ENCODE data around the gene DGKQ. TPM values are rescaled to one million over a fixed set of nuclear protein-coding genes. Genes with fewer than 3 reads are reported as not detected.
"Not testable (repeated sequence)": the region's sequence is repeated elsewhere in the genome, so short reads cannot be mapped to it uniquely, and the experiment has no call there.

DGKQ gene
- total RNA-seq, 1 donor from 2014 or later: 10.1 TPM

DNA sequence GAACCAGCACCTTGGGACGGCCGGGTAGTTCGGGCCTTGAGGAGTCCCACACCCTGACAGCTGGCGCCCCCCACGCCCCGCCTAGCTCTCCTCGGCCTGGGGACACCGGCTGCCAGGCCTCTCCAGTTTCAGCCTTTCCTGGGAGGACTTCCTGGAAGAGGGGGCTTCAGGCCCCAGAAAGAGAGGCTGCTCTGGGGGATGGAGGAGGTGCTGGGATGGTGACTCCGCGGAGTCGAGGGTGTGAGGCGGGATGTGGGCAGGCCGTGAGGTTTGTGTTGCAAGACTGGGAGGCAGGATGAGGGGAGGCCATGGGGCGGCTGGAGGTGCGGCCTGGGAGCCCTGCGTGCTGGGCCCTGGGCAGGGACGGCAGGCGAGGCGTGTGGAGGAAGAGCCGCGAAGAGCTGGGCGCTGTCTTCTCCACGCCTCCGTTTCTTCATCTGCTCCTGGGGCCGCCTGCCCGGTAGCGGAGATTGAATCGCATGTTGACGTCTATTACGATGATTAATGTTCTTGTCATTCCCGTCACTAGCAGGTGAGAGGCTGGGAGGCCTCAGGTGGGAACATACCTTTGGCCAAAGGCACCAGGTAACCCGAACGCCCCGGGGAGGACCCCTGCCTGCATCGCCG is 37.1 kb upstream of the DGKQ start:
- no peak for DNase-seq (ENCODE audit: low spot score)

DNA sequence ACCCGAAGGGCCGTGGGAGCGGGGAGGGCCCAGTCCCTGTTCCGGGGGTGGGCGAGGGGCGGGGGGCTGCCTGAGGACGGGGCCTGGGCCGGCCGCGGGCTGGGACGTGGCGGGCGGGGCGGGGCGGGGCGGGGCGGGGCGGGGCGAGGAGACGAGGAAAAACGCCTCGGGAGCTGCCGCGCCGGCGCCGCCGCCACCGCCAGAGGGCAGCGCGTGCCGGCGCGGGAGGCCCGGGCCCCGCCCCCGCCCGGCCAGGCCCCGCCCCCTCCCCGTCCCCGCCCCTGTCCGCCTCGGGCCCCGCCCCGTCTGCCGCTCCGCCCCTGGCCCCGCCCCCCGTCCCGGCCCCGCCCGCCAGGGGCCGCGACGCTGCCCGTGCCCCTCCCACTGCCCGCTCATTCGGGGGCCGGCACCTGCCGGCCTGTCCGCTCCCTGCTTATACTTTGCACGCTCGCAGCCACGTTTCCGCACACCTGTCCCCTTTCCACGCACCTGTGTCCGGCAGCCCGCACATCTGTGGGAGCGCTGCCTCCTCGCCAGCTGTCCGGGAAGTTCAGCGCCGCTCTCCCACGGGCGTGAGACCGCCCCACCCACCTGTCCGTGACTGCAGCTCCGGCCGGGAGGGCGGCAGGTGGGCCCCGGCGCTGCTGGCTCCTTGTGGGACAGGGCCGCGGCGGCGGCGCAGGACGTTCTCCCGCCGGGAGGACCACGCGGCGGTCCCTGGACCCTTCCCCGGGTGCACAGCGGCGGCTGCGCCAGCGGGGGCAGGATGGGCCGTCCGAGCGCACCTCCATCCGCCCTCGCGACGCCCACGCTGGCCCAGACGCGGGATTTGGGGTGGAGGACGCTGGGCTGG is 36.4 kb upstream of the DGKQ start:
- DNase-seq (ENCODE audit: low spot score): no peak

DNA sequence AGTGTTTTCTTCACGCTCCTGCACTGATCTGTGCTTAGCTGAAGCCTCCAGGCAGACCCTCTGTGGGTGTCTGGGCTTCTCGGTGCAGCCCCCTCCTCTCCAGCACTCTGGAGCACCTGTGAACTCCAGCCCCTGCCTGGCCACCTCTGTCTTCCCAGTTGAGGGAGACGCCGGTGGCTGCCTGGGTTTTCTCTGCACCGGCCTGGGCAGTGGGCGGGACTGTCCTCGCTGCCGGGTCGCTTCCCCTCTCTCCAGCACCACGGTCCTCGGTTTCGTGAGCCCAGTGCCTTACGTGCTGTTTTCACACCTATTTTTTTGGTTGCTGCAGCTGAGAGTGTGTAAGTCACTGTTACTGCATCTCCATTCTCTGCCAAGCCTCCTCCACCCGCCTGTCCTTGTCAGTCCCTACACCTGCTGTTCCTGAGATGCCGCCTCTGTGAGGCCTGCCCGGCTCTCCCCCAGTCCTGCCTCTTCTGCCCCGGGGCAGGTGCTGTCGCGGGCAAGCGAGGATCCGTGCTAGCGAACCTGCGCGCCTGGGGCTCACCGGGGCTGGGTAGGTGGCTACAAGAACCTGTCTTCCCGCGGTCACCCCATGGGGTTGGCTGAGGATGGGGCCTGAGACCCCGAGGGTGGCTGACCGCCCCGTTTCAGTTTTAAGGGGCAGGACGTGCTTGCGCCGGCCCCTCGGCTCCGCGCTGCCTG is 35.6 kb upstream of the DGKQ start:
- no peak for DNase-seq (ENCODE audit: low spot score)

DNA sequence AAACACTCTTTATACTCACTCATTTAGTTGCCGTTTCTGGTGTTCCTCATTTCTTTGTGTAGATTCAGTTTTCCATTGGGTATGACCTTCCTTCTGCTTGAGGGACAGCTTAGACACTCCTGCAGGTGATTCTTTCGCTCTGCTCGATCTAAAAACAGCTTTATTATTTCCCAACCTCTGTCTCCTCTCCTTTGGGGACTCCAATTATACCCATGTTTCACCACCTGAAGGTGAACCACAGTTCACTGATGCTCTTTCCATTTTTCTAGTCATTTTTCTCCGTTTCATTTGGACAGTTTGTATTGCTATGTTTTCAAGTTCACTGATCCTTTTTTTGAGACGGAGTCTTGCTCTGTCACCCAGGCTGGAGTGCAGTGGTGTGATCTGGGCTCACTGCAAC is 33.5 kb upstream of the DGKQ start:
- no peak for DNase-seq (ENCODE audit: low spot score)

DNA sequence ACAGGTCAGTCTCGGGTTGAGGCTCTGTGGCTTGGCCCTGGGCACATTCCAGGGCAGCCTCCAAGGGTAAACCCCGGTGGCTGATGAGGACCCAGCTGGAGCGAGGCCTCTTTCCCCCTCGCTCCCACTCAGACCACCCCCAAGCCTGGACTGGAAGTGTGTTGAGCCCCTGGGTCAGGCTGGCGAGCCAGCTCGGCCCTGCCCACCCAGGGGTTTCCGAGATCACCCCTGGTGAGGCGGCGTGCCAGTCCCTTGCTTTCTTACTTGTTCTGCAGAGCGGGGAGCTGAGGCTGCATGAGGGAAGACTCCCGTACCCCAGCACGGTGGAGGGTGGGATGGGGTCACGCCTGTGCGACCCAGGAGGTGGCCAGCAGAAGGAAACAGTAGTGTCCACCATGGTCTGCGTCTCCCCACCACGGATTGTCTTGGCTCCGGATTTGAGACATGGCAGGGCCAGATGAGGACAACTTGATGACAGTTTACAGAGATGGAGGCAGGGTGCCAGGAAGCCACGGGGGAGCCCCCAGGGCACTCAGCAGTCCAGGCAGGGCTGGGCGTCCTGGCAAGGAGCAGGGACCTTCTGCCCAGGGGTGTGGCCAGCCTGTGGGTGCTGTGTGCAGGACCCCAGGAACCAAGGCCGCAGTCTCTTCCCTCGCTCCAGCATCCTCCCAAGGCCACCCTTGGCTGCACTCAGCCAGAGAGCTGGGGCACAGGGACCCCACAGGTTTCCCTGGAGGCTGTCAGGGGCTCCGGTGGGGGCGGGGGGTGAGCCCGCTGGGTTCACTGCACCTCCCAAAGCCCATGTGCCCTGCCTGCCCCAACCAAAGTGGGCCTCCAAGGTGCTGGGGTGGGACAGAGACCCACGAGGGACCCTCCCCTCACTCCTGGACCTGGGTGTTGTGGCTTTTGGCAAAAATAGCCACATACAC is 31.5 kb upstream of the DGKQ start:
- DNase-seq (ENCODE audit: low spot score): no peak

DNA sequence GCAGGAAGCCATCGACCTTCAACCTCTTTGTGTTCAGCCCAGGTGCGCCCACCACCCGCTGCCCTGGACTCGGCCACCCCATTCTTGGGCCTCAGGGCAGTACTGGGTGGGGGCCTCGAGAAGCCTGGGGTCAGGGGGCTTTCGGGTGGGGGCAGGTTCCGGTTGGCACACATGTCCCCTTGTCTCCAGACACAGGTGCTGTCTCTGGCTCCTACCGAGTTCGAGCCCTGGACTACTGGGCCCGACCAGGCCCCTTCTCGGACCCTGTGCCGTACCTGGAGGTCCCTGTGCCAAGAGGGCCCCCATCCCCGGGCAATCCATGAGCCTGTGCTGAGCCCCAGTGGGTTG is 30.7 kb upstream of the DGKQ start:
- no peak for DNase-seq (ENCODE audit: low spot score)

DNA sequence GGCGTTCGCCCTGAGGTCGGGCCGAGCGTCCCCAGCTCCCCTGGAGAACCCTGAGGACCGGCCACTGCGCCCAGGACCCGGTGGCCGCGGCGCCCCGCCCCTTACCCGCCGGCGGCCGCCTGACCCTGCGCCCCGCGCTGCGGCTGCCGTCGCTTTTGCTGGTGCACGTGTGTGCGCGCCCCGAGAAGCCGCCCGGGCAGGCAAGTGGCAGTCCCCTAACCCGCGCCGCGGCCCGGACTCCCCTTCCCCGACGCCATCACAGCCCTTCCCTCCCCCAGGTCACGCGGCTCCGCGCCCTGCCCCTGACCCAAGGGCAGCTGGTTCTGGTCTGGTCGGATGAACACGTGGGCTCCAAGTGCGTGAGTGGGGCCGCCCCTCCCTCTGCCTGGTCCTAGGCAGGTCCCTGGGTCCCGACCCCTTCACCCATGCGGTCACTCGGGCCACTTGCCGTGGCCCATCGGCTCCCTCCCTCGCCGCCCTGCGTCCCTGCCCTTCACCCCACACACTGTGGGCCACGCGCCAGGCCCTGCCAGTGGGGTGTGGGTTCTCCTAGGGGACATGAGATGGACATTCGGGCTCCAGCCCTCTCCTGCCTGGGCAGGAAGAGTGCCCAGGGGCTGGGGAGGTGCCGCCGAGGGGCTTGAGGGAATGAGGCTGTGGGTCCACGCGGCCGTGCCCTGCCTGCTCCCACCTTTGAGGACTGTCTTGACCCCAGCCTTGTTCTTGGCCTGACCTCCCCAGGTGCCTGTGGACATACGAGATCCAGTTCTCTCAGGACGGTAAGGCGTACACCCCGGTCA is 30.1 kb upstream of the DGKQ start:
- DNase-seq (ENCODE audit: low spot score): no peak

DNA sequence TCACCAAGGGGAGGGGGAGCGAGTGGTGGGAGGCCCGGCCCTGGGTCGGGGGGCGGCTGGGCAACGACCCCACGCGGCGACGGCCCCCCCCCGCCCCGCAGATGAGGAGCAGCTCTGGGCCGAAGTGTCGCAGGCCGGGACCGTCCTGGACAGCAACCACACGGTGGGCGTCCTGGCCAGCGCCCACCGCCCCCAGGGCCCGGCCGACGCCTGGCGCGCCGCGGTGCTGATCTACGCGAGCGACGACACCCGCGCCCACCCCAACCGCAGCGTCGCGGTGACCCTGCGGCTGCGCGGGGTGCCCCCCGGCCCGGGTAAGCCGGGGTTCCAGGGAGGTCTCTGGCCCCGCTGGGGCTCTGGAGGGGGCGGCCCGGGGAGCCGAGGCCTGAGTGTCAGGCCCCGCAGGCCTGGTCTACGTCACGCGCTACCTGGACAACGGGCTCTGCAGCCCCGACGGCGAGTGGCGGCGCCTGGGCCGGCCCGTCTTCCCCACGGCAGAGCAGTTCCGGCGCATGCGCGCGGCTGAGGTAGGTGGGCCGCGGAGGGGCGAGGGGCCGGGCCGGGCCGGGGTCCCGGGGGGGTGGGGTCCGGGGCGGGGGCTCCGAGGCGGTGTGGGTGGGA is 29.4 kb upstream of the DGKQ start:
- no peak for DNase-seq (ENCODE audit: low spot score)

DNA sequence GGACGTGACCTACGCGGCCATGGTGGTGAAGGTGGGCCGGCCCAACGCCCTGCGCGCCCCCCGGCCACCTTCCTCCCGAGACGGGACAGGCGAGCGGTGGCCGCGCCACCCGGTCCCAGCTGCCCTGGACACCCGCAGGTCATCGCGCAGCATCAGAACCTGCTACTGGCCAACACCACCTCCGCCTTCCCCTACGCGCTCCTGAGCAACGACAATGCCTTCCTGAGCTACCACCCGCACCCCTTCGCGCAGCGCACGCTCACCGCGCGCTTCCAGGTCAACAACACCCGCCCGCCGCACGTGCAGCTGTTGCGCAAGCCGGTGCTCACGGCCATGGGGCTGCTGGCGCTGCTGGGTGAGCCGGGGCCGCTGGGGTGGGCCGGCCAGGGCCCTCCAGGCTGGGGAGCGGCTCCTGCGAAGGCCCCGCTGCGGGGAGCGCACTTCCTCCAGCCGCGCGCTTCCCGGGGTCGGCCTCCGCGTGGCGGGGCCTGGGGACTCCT is 28.8 kb upstream of the DGKQ start:
- no peak for DNase-seq (ENCODE audit: low spot score)

DNA sequence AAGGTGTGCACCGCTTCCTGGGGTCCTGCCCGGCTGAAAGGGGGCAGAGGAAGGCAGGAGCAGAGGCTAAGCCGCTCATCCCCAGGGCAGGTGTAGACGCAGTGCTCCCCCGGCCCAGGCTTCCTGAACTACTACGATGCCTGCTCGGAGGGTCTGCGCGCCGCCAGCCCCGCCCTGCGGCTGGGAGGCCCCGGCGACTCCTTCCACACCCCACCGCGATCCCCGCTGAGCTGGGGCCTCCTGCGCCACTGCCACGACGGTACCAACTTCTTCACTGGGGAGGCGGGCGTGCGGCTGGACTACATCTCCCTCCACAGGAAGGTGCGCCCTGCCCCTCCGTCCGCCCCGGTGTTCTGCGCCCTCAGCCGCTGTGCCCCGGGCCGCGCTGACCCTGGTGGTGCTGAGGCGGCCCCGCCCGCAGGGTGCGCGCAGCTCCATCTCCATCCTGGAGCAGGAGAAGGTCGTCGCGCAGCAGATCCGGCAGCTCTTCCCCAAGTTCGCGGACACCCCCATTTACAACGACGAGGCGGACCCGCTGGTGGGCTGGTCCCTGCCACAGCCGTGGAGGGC is 28.3 kb upstream of the DGKQ start:
- DNase-seq (ENCODE audit: low spot score): no peak

DNA sequence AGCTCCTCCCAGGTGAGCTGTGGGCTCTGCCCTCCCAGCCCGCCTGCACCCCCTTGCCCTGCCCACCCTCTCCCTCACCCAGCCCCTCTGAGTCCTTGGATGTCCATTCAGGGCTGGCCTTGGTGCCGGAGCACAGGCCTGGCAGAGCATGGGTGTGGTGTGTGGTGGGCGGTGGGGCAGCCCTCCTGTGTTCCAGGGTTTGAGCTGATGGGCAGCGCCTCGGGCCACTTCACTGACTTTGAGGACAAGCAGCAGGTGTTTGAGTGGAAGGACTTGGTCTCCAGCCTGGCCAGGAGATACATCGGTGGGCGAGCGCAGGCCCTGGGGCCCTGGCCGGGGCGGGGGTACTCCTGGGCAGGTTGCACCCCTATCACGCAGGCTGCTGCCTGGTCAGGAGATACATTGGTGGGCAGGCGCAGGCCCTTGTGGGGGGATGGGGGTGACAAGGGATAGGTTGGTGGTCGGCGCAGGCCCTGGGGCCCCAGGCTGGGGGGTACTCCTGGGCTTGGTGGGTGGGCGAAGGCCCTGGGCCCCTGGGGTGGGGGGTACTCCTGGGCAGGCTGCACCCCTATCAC is 27.4 kb upstream of the DGKQ start:
- DNase-seq (ENCODE audit: low spot score): no peak

DNA sequence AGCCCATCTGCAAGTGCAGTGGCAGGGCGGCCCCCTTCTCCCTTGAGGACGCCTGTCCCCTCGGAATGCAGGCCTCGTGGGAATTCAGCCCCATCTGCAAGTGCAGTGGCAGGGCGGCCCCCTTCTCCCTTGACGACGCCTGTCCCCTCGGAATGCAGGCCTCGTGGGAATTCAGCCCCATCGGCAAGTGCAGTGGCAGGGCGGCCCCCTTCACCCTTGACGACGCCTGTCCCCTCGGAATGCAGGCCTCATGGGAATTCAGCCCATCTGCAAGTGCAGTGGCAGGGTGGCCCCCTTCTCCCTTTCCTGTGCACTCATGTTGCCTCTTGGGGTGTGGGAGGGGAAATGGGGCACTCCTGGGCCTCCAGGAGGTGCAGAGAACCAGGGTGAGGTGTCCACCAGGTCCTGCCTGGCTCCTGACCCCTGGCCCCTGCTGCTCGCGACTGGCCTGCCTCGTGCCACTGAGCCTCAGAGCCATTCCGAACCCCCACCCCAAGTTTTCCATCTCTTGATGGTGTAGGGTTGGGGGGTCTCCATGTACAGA is 26.6 kb upstream of the DGKQ start:
- DNase-seq (ENCODE audit: low spot score): no peak

DNA sequence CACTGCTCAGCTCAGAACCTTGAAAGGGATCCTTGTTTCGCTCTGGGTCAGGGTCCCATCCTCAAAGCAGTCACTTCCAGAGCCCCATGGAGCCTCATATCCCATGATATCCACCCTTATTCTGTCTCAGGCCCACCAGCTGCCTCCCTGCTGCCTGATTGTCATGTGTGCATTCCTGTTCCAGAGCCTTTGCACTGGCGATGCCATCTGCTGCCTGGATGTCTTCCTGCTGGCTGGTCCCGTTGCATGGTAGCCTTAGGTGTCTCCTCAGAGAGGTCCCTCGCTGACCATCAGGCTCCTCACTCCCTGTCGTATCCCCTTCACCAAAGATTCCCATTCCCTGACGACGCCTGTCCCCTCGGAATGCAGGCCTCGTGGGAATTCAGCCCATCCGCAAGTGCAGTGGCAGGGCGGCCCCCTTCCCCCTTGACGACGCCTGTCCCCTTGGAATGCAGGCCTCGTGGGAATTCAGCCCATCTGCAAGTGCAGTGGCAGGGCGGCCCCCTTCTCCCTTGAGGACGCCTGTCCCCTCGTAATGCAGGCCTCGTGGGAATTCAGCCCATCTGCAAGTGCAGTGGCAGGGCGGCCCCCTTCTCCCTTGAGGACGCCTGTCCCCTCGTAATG is 26.0 kb upstream of the DGKQ start:
- not testable (repeated sequence) for DNase-seq (ENCODE audit: low spot score)

DNA sequence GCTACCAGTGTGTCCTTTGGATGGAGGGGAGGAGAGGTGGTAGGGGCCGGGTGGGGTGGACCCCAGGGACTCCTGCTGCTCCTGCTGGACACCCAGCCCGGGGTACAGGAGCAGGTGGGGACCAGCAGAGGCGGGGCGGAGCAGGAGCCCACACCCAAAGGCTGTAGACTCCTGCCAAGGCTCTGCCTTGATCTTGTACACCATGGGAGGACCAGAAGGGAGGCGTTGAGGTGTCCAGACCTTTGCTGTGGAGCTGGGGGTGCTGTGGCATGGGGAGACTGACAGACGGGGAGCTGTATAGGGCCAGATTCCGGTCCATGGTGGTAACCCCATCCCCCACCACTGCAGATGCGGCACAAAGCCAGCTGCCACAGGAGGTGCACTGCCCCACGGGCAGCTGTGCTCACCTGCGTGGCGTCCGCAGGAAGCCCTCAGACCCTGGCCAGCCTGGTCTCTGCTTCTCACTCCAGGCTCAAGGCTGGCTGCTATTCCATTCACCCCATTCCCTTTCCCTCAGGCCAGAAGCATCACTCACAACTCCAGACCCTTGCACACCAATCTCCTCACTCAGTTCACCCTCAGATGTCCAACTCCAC is 24.8 kb upstream of the DGKQ start:
- no peak for DNase-seq (ENCODE audit: low spot score)

DNA sequence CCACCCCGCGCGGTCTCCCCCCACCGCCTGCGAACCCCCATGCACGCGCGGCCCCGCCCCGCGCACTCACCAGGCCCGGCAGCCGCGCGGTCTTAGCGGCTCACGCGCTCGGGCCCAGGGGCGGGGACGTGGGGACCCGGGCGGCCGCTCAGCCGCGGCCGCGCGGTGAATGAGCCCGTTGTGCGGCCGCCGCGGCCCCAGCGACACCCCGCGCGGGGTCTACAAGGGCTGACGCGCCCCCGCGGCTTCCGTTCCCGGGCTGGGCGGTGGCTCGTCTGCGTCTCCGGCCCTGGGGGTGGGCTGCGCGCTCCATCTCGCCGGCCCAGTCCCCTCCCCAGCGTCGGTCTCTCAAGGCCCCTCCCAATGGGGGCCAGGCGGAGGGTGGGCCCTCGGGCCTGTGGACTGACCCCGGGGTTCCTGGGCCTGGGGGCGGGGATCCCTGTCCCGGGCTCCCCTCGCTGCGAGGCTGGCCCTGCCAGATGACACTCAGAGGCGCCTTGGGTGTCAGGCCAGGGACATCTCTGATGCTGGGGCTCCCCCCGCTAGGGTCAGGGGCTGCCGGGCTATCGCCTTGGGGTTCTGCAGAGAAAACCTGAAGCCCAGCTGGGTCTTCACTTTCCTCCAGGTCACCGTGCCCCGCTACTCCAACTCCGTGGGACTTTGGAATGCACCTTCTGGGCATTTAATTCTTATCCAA is 24.2 kb upstream of the DGKQ start:
- no peak for DNase-seq (ENCODE audit: low spot score)

DNA sequence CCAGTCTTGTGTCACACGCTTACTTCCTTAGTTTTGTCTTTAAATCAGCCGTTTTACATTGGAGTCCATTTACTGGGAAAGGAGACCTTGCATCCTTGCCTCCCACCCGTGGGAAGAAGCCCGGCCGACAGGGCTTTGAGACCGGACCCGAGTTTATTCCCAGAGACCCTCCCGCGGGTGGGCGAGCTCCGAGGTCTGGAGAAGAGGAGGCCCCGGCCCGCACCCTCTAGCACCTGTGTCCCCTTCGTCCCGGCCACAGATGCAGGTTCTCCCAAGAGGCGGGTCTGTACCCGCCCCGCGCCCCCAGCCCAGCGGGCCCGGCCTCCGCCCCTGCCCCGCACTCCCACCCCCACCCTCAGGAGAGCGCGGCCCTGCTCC is 23.6 kb upstream of the DGKQ start:
- DNase-seq (ENCODE audit: low spot score): no peak
